ENCODE results near the gene DUSP16.

The DUSP16 gene

DNA sequence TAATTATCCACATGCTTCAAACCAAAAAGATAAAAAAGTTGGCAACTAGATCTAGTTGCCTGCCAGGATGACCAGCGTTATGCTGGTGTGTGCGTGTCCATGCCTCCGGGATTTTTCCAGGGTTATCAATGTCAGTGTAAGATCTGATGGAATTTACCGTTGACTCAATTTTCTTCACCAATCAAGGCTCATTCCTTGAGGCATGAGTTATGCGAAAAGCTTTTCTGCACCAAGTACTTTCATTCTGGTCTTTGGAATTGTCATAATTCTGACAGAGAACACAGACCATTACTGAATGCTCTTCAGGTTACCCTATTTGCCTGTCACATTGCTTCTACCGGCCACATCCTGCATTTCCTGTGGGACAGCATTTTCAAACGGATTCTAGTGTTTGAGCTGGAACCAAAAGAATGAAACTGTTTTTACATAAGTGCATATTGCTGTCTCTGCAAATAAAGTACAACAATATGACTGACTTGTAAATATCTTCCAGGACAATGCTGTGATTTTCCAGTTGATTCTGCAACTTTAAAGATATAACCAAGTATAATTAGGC lies 91.8 kb downstream of the DUSP16 start:
- no peak for DNase-seq (ENCODE audit: low read depth in 2 of 2)
- TF ChIP-seq, protein P1, sequence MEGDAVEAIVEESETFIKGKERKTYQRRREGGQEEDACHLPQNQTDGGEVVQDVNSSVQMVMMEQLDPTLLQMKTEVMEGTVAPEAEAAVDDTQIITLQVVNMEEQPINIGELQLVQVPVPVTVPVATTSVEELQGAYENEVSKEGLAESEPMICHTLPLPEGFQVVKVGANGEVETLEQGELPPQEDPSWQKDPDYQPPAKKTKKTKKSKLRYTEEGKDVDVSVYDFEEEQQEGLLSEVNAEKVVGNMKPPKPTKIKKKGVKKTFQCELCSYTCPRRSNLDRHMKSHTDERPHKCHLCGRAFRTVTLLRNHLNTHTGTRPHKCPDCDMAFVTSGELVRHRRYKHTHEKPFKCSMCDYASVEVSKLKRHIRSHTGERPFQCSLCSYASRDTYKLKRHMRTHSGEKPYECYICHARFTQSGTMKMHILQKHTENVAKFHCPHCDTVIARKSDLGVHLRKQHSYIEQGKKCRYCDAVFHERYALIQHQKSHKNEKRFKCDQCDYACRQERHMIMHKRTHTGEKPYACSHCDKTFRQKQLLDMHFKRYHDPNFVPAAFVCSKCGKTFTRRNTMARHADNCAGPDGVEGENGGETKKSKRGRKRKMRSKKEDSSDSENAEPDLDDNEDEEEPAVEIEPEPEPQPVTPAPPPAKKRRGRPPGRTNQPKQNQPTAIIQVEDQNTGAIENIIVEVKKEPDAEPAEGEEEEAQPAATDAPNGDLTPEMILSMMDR (IDR thresholded peaks at IDR 0.05; ENCODE audit: low read depth, low read length): no peak
- H3K4me3 ChIP-seq (replicated peaks in 1 of 2; ENCODE audit: low read depth in 2 of 2, low read length in 2 of 2): no peak overlapping the region

DNA sequence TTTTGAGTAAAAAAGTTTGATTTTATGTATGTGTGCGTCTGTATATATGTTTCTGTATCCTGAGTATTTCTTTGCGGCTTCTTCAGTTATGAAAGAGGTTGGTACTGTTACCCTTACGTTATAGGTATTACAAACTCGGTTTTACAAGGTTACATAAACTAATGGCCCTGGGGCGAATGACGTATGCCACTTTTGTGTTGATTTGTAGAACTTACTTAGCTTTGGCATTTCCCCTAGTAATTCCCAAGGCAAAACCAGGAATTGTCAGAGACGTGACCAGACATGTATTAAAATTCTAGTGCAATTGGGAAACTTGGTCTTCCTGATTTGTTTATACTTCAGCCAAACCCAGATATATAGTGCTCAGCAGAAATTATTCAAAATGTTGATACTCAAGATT lies 93.3 kb downstream of the DUSP16 start:
- no peak overlapping the region for H3K4me3 ChIP-seq (replicated peaks in 1 of 2; ENCODE audit: low read depth in 2 of 2, low read length in 2 of 2)
- DNase-seq (ENCODE audit: low read depth in 2 of 2): no peak
- TF ChIP-seq, protein P1 (IDR thresholded peaks at IDR 0.05; ENCODE audit: low read depth, low read length): no peak

DNA sequence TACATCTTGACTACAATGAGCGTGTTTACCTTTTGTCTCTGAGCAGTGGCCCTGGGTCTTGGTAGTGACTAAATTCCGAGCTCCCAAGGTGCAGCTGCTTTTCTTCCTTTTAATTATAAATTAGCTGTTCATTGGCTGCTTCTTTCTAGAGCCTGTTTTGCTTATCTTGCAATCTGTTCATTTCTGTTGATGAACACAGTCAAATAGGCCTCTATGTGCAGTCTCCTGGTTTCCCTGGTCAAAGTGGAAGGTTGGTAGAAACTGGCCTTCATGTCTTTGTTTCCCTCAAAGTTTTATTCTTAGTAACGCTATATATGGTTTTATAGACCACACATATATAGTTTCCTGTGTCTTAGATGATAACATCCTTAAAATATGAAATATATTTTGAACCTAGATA lies 94.1 kb downstream of the DUSP16 start:
- no peak for DNase-seq (ENCODE audit: low read depth in 2 of 2)
- TF ChIP-seq, protein P1 (IDR thresholded peaks at IDR 0.05; ENCODE audit: low read depth, low read length): no peak
- H3K4me3 ChIP-seq (replicated peaks in 1 of 2; ENCODE audit: low read depth in 2 of 2, low read length in 2 of 2): no peak overlapping the region

DNA sequence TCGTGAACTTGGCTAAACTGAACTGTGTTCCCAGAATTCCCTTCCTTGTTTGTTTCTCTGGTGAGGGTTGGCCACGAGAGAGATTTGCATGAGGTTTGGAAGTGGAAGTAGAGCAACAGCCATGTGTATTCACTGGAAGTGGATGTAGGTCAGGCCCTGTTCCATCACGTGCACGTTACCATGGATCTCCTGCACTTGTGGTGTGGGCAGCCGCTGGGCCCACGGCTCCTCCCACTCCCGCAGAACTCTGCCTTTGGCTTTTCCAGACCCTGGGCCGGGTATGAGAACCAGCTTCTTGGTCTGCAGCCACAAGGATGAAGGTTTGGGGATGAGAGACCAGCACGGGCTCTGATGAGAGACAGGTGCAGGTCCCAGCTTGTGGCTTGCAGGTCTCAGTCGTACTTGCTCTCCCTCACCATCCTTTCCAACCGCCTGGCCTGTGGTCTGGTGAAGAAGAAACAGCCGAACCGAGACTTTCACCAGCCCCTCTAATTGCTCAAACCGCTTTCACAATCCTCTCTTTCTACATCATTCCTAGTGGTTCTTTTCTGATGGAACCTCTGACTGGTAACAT lies 94.9 kb downstream of the DUSP16 start:
- no peak for DNase-seq (ENCODE audit: low read depth in 2 of 2)
- H3K4me3 ChIP-seq (replicated peaks in 1 of 2; ENCODE audit: low read depth in 2 of 2, low read length in 2 of 2): no peak overlapping the region
- TF ChIP-seq, protein P1 (IDR thresholded peaks at IDR 0.05; ENCODE audit: low read depth, low read length): no peak

DNA sequence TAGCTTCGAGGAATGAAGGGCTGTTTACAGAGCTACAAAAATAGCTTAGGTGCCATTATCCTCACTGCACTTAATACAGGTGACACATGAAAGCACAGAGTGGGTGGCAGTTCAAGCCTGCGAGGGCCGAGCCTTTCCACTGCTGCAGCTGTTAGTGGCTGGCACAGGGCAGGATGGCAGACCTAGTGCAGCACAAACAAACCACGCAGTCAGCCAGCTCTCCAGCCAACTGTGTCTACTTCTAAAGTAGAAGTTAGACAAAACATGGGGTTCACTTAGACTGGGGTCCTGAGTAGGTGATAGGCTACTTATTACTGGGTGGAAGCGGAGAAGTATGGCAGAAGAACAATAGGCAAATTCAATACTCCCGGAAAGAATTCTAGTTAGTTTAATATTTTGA lies 95.4 kb downstream of the DUSP16 start:
- no peak overlapping the region for H3K4me3 ChIP-seq (replicated peaks in 1 of 2; ENCODE audit: low read depth in 2 of 2, low read length in 2 of 2)
- no peak for DNase-seq (ENCODE audit: low read depth in 2 of 2)
- TF ChIP-seq, protein P1 (IDR thresholded peaks at IDR 0.05; ENCODE audit: low read depth, low read length): no peak

DNA sequence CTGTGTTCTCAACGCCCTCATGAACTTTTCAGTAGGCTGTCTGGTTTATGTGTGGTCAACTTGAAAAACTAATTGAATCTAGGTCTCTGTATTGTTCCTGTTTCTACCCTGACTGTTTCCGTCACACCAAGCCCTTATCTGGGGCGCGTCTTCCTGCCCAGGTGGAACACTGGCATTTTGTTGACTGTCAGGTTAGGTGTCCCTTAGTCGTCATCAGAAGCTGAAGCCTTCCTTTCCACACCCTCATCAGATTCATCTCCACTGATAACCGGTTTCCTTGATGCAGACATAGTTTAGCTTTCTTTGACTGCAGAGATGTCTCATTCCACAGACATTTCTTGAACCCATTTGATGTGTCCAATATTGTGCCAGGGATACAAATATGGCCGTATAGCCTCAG lies 96.5 kb downstream of the DUSP16 start:
- no peak overlapping the region for H3K4me3 ChIP-seq (replicated peaks in 1 of 2; ENCODE audit: low read depth in 2 of 2, low read length in 2 of 2)
- TF ChIP-seq, protein P1 (IDR thresholded peaks at IDR 0.05; ENCODE audit: low read depth, low read length): no peak
- DNase-seq (ENCODE audit: low read depth in 2 of 2): no peak

DNA sequence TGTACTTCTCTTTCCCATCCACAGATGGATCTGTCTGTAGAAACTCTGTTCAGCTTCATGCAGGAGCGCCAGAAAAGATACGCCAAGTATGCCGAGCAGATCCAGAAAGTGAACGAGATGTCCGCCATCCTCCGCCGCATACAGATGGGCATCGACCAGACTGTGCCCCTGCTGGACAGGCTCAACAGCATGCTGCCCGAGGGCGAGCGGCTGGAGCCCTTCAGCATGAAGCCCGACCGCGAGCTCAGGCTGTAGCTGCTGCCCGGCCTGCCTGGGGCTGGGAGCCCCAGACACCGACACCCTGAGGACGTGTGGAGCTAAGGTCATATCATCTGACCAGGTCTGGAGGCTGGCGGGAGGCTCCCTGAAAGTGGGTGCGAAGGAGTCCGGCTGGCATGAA lies 97.1 kb downstream of the DUSP16 start:
- TF ChIP-seq, protein P1 (IDR thresholded peaks at IDR 0.05; ENCODE audit: low read depth, low read length): no peak
- no peak overlapping the region for H3K4me3 ChIP-seq (replicated peaks in 1 of 2; ENCODE audit: low read depth in 2 of 2, low read length in 2 of 2)
- no peak for DNase-seq (ENCODE audit: low read depth in 2 of 2)
